Ovary (tissue), 3 donors: ENCODE measurements around the gene C20orf204.

Experiments
- EP300 ChIP-seq: sonication (generic); formaldehyde crosslinking; IDR thresholded peaks from one replicate; pipeline ENCODE4 v1.6.1; 2017; ENCODE audit warnings: antibody characterized with exemption
- POLR2A ChIP-seq: fragments of 450-650 bp; IDR thresholded peaks from one replicate; pipeline ENCODE4 v1.6.1; 2017; ENCODE audit warnings: antibody characterized with exemption, mild to moderate bottlenecking, moderate library complexity
- TF ChIP-seq, protein P1 (sequence below), 3 donors: fragments of 450-650 bp in 2 of 3; fragments of 200-600 bp in 1 of 3; IDR thresholded peaks; one replicate each; pipeline versions ENCODE4 v1.5.1 to v1.8.0; 2016 to 2022; ENCODE audit warnings: antibody characterized with exemption in 3 of 3, mild to moderate bottlenecking in 1 of 3
- donor health status: DM: no; HTN: no; CAD: no.

DNA sequence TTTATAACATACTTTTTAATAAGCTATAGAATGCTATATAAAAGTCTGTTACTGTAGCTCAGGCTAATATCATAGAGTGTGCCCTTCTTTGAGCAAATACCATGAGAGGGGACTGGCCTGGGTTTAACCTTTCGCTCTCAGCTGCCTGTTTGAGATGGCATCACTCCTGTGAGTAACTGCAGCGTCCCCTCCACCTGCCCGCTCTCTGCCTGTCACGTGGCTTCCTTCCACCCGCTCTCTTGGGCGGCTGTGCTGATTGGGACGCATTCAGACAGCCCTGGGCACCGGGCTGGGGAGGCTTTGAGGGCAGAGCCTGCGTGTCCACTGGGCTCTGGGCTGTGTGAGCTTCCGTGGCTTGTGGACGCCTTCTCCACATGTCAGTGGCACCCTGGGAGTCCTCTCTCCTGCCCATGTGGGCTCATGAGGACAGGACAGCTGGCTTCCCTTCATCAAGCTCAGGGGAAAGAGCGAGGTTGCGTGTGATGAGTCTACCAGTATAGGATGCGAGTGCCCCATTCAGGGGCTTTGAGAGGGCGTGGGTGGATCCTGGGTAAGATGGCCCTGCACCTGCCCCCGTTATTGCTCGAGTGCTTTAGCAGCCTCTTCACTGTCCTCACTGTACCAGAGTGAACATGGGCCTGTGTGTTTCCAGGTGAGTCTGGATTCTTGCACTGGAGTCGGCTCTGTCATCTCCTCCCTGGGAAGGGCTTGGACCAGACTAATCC, 10.7 kb upstream of the C20orf204 start:
- TF ChIP-seq POLR2A (no peak), EP300 (no peak)
- TF ChIP-seq, protein P1, sequence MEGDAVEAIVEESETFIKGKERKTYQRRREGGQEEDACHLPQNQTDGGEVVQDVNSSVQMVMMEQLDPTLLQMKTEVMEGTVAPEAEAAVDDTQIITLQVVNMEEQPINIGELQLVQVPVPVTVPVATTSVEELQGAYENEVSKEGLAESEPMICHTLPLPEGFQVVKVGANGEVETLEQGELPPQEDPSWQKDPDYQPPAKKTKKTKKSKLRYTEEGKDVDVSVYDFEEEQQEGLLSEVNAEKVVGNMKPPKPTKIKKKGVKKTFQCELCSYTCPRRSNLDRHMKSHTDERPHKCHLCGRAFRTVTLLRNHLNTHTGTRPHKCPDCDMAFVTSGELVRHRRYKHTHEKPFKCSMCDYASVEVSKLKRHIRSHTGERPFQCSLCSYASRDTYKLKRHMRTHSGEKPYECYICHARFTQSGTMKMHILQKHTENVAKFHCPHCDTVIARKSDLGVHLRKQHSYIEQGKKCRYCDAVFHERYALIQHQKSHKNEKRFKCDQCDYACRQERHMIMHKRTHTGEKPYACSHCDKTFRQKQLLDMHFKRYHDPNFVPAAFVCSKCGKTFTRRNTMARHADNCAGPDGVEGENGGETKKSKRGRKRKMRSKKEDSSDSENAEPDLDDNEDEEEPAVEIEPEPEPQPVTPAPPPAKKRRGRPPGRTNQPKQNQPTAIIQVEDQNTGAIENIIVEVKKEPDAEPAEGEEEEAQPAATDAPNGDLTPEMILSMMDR (IDR thresholded peaks at IDR 0.05): no peak
